Astrocyte of the cerebellum (primary cell): Measurements from ENCODE around the gene DMD.

Source experiments
- DNase-seq: peaks from one replicate; pipeline ENCODE4 v3.0.0-alpha.2; 2011; ENCODE audit warnings: low read depth
- H3K4me3 ChIP-seq: 2 replicates; pipeline ENCODE4 v1.5.1; 2011; ENCODE audit warnings: mild to moderate bottlenecking, low read depth, low read length, moderate library complexity
- in situ Hi-C: cut with HindIII; loops from 2 replicates; pipeline ENCODE4 v1.10.0; 2017; ENCODE audit warnings: low sequenced_read_pairs
- TF ChIP-seq, protein P1 (sequence below): IDR thresholded peaks from 2 replicates; pipeline ENCODE4 v1.5.1; 2012; ENCODE audit warnings: low read length, low read depth, moderate library complexity, mild to moderate bottlenecking; ENCODE audit errors: missing control alignments

The DMD gene

DNA sequence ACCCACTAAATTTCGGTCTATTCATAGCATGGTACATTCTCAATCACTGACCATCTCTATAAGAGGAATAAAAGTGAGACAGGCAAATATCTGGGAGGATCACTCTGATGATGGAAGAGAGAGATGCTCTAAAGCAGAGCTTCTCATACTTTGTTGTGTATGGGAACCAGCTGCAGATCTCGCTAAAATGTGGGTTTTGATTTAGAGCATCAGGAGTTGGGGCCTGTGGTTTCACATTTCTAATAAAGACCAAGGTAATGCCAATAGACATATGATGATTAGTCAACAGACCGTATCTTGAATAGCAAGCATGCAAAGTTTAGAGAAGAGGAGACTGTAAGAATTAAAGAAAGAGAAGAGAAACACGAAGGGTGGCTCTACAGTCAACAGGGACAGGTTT lies 2032.1 kb downstream of the DMD start:
- no peak overlapping the region for H3K4me3 ChIP-seq
- in situ Hi-C loops, result no loop called here
- no peak for DNase-seq
- TF ChIP-seq, protein P1, sequence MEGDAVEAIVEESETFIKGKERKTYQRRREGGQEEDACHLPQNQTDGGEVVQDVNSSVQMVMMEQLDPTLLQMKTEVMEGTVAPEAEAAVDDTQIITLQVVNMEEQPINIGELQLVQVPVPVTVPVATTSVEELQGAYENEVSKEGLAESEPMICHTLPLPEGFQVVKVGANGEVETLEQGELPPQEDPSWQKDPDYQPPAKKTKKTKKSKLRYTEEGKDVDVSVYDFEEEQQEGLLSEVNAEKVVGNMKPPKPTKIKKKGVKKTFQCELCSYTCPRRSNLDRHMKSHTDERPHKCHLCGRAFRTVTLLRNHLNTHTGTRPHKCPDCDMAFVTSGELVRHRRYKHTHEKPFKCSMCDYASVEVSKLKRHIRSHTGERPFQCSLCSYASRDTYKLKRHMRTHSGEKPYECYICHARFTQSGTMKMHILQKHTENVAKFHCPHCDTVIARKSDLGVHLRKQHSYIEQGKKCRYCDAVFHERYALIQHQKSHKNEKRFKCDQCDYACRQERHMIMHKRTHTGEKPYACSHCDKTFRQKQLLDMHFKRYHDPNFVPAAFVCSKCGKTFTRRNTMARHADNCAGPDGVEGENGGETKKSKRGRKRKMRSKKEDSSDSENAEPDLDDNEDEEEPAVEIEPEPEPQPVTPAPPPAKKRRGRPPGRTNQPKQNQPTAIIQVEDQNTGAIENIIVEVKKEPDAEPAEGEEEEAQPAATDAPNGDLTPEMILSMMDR, result no peak

DNA sequence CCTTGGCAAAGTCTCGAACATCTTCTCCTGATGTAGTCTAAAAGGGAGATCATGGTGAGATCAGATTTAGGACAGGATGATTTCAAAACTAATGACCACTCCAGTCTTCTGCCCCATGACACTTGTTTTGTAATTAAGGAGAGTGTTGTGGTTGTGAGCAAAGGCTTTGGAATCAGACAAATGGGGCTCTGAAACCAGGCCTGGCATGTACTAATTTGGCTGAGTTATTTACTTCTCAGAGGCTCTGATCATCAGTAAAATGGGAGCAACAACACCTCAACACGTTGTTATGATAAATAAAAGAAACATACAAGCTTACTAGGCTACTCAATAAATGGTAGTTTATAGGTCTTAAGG lies 2032.6 kb downstream of the DMD start:
- DNase-seq, result no peak
- in situ Hi-C loops, result no loop called here
- H3K4me3 ChIP-seq, result no peak overlapping the region
- TF ChIP-seq, protein P1, result no peak

DNA sequence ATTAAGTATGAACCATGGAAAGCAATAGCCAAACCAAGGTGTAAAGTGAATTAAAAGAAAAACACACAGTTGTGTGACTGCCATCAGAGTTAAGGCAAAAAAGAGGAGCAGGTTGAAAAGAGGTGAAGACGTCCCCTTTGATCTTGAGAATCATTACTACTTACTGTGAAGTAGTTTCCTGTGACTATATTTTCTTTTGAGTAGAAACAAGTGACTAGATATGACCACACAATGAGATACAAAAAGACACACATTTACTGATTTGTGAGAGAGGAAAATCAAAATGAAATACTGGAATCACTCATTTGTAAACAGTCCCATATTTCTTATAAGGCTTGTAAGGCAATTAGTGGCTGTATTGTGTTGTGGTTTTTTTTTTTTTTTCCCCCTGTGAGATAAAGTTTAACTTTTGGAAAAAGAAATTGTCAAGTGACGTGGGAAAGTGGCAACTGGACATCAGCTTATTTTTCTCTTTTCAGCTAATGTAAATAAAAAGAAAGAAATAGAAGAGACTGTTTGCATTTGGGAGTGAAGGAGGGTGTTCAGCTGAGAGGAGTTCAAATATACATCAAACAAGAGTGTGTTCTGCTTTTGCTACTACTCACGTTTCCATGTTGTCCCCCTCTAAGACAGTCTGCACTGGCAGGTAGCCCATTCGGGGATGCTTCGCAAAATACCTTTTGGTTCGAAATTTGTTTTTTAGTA lies 2033.1 kb downstream of the DMD start:
- in situ Hi-C loops, result no loop called here
- TF ChIP-seq, protein P1, result no peak
- no peak for DNase-seq
- no peak overlapping the region for H3K4me3 ChIP-seq

DNA sequence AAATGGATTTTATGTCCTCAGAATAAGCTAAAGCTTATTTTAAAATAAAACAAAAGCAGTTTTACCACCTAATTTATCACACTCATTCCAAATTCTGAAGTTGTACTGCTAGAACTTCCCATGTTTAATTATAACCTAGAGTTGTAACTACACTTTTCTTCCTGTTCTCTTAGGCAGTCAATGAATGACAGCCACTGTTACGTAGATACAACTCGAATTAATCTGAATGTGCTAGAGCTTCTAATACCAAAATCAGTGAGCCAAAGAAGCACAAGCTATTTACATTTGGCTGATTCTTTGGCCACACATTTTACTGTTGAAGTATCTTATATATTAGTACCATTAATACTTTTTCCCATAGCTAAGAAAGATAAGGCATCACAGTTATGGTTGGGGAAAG lies 2040.6 kb downstream of the DMD start:
- TF ChIP-seq, protein P1, result no peak
- DNase-seq, result no peak
- in situ Hi-C loops, result no loop called here
- no peak overlapping the region for H3K4me3 ChIP-seq

DNA sequence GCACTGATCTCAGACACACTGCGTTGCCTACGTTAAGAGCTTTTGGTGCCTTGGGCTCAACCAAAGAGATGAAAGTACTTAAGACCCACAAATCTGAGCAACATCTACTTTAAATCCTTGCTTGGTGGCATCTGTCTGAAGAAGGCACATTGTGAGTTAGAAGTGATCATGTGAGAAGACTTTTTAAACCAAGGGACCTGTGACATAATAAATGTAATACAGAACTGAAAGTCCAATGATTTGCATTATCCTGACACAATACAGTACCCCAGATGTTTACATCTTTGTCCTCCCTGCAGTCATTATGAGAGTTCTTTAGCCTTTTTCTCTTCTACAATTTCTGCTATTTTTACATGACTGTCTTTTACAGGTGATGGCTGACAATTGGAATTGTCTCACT lies 2042.8 kb downstream of the DMD start:
- no peak for DNase-seq
- in situ Hi-C loops, result no loop called here
- TF ChIP-seq, protein P1, result no peak
- H3K4me3 ChIP-seq, result no peak overlapping the region

DNA sequence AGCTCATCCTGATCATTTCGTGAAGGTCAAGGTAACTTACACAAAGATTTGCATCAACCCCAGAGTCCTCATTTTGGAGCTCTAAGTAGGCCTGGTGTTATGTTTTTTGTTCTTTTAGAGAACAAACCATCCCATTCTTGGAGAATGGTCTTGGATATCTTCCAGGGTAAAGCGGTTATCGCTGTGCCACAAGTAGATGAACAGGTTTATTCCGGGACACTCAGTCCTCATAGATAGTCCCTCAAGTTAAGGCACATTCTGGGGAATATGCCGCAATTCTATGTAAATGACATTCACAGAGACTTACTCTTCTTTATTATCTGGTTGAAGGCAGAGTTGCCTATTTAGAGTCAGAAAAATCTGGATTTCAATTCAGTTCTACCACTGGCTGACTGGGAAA lies 2044.5 kb downstream of the DMD start:
- TF ChIP-seq, protein P1, result no peak
- in situ Hi-C loops, result no loop called here
- H3K4me3 ChIP-seq, result no peak overlapping the region
- no peak for DNase-seq
